ENCODE results near the gene IL36A.

Gene IL36A, protein sequence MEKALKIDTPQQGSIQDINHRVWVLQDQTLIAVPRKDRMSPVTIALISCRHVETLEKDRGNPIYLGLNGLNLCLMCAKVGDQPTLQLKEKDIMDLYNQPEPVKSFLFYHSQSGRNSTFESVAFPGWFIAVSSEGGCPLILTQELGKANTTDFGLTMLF

DNA sequence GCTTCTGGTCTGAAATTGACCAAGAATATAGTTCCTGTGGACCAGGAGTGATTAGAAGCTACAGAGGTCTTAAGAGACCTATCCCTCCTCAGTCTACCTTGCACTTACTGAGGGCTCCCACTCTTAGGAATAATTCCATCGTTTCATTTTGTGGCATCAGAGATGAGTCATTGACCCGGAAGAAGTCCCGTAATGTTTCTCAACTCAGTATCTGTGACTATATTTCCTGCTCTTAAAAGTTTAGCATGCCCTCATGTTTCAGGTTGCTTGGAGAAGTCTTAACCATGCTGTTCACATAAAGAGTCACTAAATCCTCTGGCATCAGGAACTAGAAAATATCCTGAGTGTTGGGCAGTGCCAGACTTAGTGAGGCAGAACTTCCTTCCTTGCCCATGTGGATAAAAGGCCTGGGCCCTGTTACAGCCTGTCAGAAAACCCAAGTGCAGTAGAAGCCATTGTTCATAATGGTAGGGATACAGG, at the start of gene IL36A:
Gene IL36A (plus strand): TSS at position 430 of the 480 bp plus-strand sequence. CDS start 413 bp downstream, outside the sequence.
- DNase-seq: peak; percentile 3

DNA sequence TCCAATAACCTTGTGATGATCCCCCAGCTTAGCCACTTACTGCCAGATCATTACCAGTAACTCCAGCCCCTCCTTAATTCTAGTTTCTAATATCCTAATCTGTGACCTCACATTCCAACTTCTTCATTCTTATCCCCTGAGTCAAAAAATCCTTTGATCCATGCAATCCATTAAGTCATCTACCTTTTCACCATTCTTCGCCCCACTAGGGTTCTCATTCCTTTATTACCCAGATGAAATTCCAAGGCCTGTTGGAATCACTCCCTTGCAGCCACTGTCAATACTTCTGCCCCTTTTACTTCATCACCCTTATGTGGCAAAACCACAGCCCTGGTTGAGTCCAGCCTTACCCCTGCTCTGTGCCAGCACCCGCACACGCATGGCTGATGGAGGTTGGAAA, 47.7 kb upstream of the IL36A start:
- DNase-seq: no peak

GRCh38 chr2:112958428-112959108, 46.7 kb upstream of the IL36A start:
- DNase-seq: peak; percentile 71

DNA sequence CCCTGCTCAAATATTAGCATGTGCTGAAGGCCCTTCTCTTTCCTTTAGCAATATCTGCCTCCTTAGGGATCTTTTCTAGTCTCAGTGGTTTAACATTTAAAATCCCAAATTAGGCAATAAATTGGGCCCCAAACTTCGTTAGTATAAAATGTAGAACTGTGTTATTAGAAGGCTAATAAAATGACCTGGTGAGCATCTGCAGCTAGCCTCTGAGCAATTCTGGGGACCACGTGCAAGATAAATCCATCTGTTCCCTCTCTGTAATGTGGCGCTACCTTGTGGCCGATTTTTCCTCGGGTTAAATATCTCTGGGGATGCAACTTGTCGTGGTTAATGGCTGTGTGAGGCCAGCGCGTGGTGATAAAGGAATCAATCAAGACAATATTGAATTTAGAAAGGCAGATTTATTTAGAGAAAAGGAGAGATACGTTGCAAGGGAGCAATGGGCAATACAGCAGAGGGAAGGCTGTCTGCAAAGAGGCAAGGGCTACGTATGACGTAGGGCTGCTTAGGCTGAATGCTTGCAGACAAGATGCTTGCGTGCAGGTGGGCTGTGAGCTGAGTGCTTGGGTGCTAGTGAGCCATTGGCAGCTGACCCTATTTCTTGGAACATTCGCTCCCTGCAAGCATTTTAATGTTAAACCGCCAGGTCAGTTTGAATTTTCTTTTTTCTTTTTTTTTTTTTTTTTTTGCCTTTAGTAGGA, 46.0 kb upstream of the IL36A start:
- peak; percentile 34 for DNase-seq

- DNase-seq: peak; percentile 30
Observed at GRCh38 chr2:112960230-112960825, 44.9 kb upstream of the IL36A start.

GRCh38 chr2:112962308-112963175, 42.7 kb upstream of the IL36A start:
- DNase-seq: peak; percentile 17

DNA sequence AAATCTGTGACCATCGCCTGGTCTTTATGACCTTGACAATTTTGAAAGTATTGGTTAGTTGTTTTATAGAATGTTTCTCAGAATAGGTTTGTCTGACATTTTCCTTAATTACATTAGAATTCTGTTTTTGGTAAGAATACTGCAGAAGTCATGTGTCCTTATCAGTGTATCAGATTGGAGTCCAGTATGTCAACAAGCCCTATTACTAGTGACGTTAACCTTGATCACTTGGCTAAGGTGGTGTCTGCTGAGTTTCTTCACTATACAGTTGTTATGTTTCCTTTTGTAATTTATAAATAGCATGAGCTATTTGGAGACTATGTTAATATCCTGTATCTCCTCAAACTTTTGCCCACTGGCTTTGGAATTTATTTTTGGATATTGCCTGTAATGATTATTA, 38.2 kb upstream of the IL36A start:
- DNase-seq: no peak

- no peak for DNase-seq
Observed at GRCh38 chr2:112972423-112973086, 32.7 kb upstream of the IL36A start.

DNA sequence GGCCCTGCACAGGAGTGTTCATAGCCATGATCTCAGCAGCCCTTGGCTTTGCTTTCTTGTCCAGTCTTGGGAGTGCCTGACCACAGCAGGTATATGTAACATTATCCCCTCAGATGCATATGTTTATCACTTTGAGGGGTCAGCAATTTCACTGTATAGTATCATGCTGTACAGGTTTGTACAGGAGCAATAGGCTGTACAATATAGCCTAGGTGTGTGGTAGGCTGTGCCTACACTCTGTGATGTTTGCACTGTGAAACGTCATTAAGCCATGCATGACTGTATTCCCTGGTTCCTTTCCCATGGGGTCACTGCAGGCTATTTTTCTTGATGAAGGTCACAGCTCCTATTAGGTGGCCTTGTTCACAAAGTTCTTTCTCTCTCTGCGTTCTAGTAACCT, 32.1 kb upstream of the IL36A start:
- DNase-seq: no peak

- peak; percentile 77 for DNase-seq
Observed at GRCh38 chr2:112977559-112978056, 27.7 kb upstream of the IL36A start, which contains the start of gene IL36G. Gene IL36G, plus strand, starts transcription at chr2:112978006. Its CDS starts 633 bp downstream, at chr2:112978639.

GRCh38 chr2:112979731-112980130, 25.5 kb upstream of the IL36A start:
- no peak for DNase-seq

DNA sequence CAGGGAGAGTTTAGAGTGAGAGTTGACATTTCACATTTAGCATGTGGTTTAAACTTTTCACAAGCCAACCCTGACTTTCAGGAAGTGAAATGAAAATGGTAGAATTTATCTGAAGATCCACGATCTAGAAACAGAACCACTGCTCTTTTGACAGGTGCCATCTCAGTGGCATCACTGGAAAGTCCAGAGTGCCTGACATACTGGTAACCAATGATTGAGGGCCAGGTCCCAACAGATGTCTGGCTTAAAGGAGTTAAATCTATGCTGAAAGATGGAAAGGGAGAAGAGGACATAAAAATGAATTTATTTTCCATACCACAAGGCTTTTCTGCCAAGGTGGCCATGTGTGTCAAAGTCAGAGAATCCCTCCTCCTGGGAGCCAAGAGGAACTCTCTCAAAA, 24.7 kb upstream of the IL36A start:
- peak; percentile 4 for DNase-seq

DNA sequence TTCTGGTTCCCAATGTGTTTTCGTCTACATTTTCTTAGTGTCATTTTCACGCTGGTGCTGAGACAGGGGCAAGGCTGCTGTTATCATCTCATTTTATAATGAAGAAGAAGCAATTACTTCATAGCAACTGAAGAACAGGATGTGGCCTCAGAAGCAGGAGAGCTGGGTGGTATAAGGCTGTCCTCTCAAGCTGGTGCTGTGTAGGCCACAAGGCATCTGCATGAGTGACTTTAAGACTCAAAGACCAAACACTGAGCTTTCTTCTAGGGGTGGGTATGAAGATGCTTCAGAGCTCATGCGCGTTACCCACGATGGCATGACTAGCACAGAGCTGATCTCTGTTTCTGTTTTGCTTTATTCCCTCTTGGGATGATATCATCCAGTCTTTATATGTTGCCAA, 20.2 kb upstream of the IL36A start:
- peak; percentile 38 for DNase-seq

DNA sequence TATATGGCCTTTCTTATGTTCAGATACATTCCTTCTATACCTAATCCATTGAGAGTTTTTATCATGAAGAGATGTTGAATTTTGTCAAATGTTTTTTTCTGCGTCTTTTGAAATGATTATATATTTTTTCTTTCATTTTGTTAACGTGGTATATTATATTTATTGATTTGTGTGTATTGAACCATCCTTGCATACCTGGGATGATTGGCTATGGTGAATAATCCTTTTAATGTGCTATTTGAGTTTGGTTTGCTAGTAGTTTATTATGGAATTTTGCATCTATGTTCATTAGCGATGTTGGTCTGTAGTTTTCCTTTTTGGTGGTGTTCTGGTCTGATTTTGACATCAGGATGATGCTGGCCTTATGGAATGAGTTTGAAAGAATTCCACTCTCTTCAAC, 15.6 kb upstream of the IL36A start:
- no peak for DNase-seq

DNA sequence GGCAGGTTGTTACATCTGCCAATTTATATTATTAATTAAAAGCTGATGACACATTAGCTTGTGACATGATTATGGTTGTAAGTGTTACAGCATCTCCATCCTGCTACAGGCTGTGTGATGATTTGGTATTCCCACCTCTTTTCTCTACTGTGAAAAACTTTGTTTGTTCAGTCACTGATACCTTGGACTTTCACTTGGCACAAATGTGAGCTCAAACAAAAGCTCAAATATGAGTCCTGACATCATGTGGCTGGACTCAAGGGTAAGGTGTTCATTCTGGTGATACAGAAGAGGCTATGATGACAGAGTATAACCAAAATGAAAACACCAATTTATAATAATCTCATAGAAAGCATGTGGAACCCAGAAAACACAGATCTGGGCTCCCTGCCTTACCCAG, 11.4 kb upstream of the IL36A start:
- no peak for DNase-seq

DNA sequence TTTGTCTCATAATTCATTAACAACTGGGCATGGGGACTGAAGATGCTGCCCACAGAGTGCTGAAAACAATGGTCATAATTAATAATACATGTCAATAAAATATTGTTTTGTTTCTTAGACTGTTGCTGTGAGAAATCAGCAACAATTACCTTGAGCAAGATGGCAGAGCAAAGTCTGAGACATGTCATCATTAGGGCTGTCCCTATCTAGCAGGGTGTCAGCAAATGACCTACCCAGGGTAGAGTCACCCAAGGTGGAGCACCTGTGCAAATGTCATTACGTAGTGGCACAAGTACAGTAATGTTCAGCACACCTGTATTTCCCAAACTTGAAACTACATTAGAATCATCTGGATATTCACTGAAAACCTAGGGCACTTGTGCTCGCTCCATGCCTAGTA, 10.6 kb upstream of the IL36A start:
- no peak for DNase-seq

DNA sequence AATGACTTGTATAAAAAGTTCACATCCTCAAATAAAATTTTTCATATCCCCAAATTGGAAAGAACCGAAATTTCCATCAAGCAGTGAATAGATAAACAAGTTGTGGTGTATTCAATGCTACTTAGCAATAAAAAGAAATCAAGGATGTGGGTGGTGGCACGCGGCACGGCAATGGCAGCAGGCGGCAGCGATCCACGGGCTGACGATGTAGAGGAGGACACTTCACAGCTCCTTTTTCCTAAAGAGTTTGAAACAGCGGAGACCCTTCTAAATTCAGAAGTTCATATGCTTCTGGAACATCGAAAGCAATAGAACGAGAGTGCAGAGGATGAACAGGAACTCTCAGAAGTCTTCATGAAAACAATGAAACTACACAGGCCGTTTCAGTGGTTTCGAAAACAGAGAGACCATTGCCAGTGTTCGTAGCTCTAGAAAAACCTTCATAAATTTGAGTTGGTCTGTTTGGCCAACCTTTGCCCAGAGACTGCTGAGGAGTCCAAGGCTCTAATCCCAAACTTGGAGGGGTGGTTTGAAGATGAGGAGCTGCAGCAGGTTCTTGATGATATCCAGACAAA, 9.8 kb upstream of the IL36A start:
- DNase-seq: no peak

- DNase-seq: no peak
Observed at GRCh38 chr2:112996635-112997034, 8.6 kb upstream of the IL36A start.

DNA sequence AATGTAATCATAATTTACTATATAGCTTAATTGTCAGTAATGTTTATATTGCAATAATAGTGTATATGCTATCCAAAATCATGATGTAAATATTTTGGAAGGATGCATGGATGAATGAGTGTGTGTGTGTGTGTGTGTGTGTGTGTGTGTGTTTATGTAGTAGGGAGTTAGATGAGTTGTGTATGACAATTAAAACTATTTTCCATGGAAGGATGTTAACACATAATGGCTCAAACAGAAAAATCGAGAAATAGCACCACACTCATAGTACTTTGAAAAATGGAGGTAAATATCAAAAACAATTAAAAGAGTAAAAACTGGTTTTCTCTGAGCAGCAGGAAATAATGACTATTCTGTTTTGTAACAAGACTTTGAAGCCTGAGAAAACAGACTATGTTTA, 8.1 kb upstream of the IL36A start:
- DNase-seq: no peak

- no peak for DNase-seq
Observed at GRCh38 chr2:113000436-113000835, 4.8 kb upstream of the IL36A start.

- no peak for DNase-seq
Observed at GRCh38 chr2:113002677-113003076, 2.6 kb upstream of the IL36A start.
